H1 (cell line): ENCODE data around the gene RPL28. TPM values are rescaled to one million over a fixed set of nuclear protein-coding genes. Genes with fewer than 3 reads are reported as not detected.

Experiments
- CTCF ChIA-PET: fragments of 300-600 bp; sonication (Branson Sonifier 250); formaldehyde crosslinking; loops from one replicate; lab custom pipeline; 2021; ENCODE audit not compliant: partially characterized antibody; lab: Charles Lee
- POLR2A ChIA-PET: fragments of 300-600 bp; sonication (Branson Sonifier 250); formaldehyde crosslinking; loops from one replicate; lab custom pipeline; 2021; ENCODE audit warnings: inconsistent platforms; ENCODE audit not compliant: partially characterized antibody; lab: Charles Lee
- DNase-seq, 2 experiments: peaks; one replicate each; pipeline versions ENCODE4 v3.0.0 to v3.0.0-alpha.2; 2010 to 2022; ENCODE audit warnings: low spot score in 2 of 2, low read depth in 1 of 2, mixed read lengths in 1 of 2
- FAIRE-seq: peaks from 2 replicates; lab custom pipeline; 2011; peaks lifted over from hg19 to GRCh38; lab: Jason Lieb, UNC
- H2AFZ ChIP-seq: 2 replicates; pipeline ENCODE4 v1.8.1; 2012; ENCODE audit warnings: low read length, inconsistent platforms
- H2AK5ac ChIP-seq: 2 replicates; pipeline ENCODE4 v1.6.1; 2013; ENCODE audit warnings: low read depth, low read length
- H2BK120ac ChIP-seq: replicated peaks from 2 replicates; pipeline ENCODE3; 2013; ENCODE audit warnings: low read depth, low read length, inconsistent platforms
- H2BK12ac ChIP-seq: 2 replicates; pipeline ENCODE4 v1.6.1; 2013; ENCODE audit warnings: low read depth, low read length
- H2BK15ac ChIP-seq: 2 replicates; pipeline ENCODE4 v1.6.1; 2013; ENCODE audit warnings: low read length
- H2BK20ac ChIP-seq: 2 replicates; pipeline ENCODE4 v1.6.1; 2013; ENCODE audit warnings: low read length
- H2BK5ac ChIP-seq: 2 replicates; pipeline ENCODE4 v1.6.1; 2013; ENCODE audit warnings: low read depth, low read length
- H3K14ac ChIP-seq: 2 replicates; pipeline ENCODE4 v1.6.1; 2013; ENCODE audit warnings: inconsistent platforms; ENCODE audit not compliant: insufficient read length
- H3K18ac ChIP-seq: 2 replicates; pipeline ENCODE4 v1.6.1; 2013; ENCODE audit warnings: low read length; ENCODE audit errors: extremely low read depth
- H3K23ac ChIP-seq: 2 replicates; pipeline ENCODE4 v1.6.1; 2013; ENCODE audit warnings: inconsistent platforms; ENCODE audit not compliant: insufficient read length
- H3K23me2 ChIP-seq: 2 replicates; pipeline ENCODE4 v1.6.1; 2013; ENCODE audit warnings: low read depth, low read length
- H3K27ac ChIP-seq: 2 replicates; pipeline ENCODE4 v1.6.1; 2011; ENCODE audit warnings: low read depth, low read length, inconsistent platforms
- H3K27me3 ChIP-seq, 4 experiments: replicated peaks in 1 of 4; 1 replicate in 1 of 4; 2 replicates in 3 of 4; pipeline versions ENCODE4 v1.6.1 to v1.8.1; 2011 to 2013; ENCODE audit warnings: low read length in 3 of 4, mild to moderate bottlenecking in 3 of 4, inconsistent platforms in 2 of 4, mixed read lengths in 2 of 4, moderate library complexity in 1 of 4; ENCODE audit not compliant: control insufficient read depth in 3 of 4, insufficient read depth in 3 of 4; ENCODE audit errors: extremely low read depth in 1 of 4
- H3K36me3 ChIP-seq, 4 experiments: 2 replicates each; pipeline versions ENCODE4 v1.6.1 to v1.8.1; 2011 to 2013; ENCODE audit warnings: mild to moderate bottlenecking in 4 of 4, low read length in 3 of 4, moderate library complexity in 2 of 4, control low read depth in 1 of 4, inconsistent platforms in 1 of 4; ENCODE audit not compliant: insufficient read depth in 4 of 4, control insufficient read depth in 2 of 4
- H3K4ac ChIP-seq: replicated peaks from 2 replicates; pipeline ENCODE3; 2013; ENCODE audit warnings: low read length, low read depth, mixed read lengths, inconsistent platforms; ENCODE audit not compliant: insufficient read length
- H3K4me1 ChIP-seq, 4 experiments: replicated peaks in 1 of 4; 1 replicate in 1 of 4; 2 replicates in 3 of 4; pipeline versions ENCODE4 v1.6.1 to v1.8.1; 2011 to 2013; ENCODE audit warnings: low read length in 3 of 4, inconsistent platforms in 2 of 4, mixed read lengths in 1 of 4; ENCODE audit not compliant: insufficient read depth in 4 of 4, control insufficient read depth in 3 of 4
- H3K4me2 ChIP-seq, 2 experiments: 2 replicates each; pipeline versions ENCODE4 v1.6.1 to v1.8.1; 2011 to 2013; ENCODE audit warnings: low read depth in 2 of 2, low read length in 2 of 2, control low read depth in 1 of 2, inconsistent platforms in 1 of 2, mild to moderate bottlenecking in 1 of 2; ENCODE audit not compliant: insufficient read depth in 1 of 2
- H3K4me3 ChIP-seq, 4 experiments: fragments of 200-600, 300-600 bp in 1 of 4; sonication (generic), shearing (Covaris generic), sonication (Bioruptor Twin) in 1 of 4; 2 replicates each; pipeline versions ENCODE4 v1.5.1 to v1.8.1; 2011 to 2016; ENCODE audit warnings: low read length in 4 of 4, low read depth in 3 of 4, control low read depth in 2 of 4, inconsistent platforms in 2 of 4, mild to moderate bottlenecking in 2 of 4, mixed read lengths in 1 of 4, moderate library complexity in 1 of 4; ENCODE audit not compliant: insufficient read depth in 2 of 4; ENCODE audit errors: extremely low read depth in 1 of 4
- H3K56ac ChIP-seq: replicated peaks from 2 replicates; pipeline ENCODE3; 2013; ENCODE audit warnings: low read depth, mild to moderate bottlenecking, mixed read lengths, low read length, inconsistent platforms; ENCODE audit not compliant: insufficient read length
- H3K79me1 ChIP-seq: 2 replicates; pipeline ENCODE4 v1.6.1; 2013; ENCODE audit warnings: low read depth, low read length, control low read depth
- H3K79me2 ChIP-seq, 2 experiments: 2 replicates each; pipeline versions ENCODE4 v1.6.1 to v1.8.1; 2012 to 2013; ENCODE audit warnings: low read length in 2 of 2, mild to moderate bottlenecking in 2 of 2, inconsistent platforms in 1 of 2; ENCODE audit not compliant: insufficient read depth in 2 of 2, control insufficient read depth in 1 of 2
- H3K9ac ChIP-seq, 4 experiments: replicated peaks in 1 of 4; 1 replicate in 1 of 4; 2 replicates in 3 of 4; pipeline versions ENCODE4 v1.6.1 to v1.8.1; 2011 to 2013; ENCODE audit warnings: low read depth in 3 of 4, low read length in 3 of 4, control low read depth in 2 of 4, mild to moderate bottlenecking in 2 of 4, moderate library complexity in 2 of 4, inconsistent platforms in 1 of 4; ENCODE audit errors: extremely low read depth in 1 of 4
- H3K9me3 ChIP-seq, 2 experiments: 2 replicates each; pipeline versions ENCODE4 v1.6.1 to v1.8.1; 2012 to 2013; ENCODE audit warnings: mild to moderate bottlenecking in 2 of 2, moderate library complexity in 2 of 2, control low read depth in 1 of 2, inconsistent platforms in 1 of 2, low read depth in 1 of 2, low read length in 1 of 2, mixed read lengths in 1 of 2; ENCODE audit not compliant: insufficient read depth in 2 of 2
- H4K20me1 ChIP-seq, 2 experiments: replicated peaks in 1 of 2; 2 replicates each; pipeline versions ENCODE3 to v1.8.1; 2011 to 2013; ENCODE audit warnings: inconsistent platforms in 2 of 2, low read length in 2 of 2, mild to moderate bottlenecking in 1 of 2; ENCODE audit not compliant: insufficient read depth in 2 of 2, control insufficient read depth in 1 of 2
- H4K5ac ChIP-seq: 2 replicates; pipeline ENCODE4 v1.6.1; 2013; ENCODE audit warnings: low read length, low read depth, mixed read lengths, inconsistent platforms; ENCODE audit not compliant: insufficient read length
- H4K8ac ChIP-seq: 2 replicates; pipeline ENCODE4 v1.8.0; 2013; ENCODE audit warnings: mild to moderate bottlenecking, moderate library complexity, low read length, inconsistent platforms; ENCODE audit not compliant: insufficient read depth; ENCODE audit errors: extremely low read depth
- H4K91ac ChIP-seq: replicated peaks from 2 replicates; pipeline ENCODE3; 2013; ENCODE audit warnings: low read length, mixed read lengths, inconsistent platforms; ENCODE audit not compliant: insufficient read length
- CHD1 ChIP-seq: IDR thresholded peaks from 2 replicates; pipeline ENCODE4 v1.6.1; 2012; ENCODE audit warnings: low read depth, low read length, improper control_type of control experiment
- EGR1 ChIP-seq: IDR thresholded peaks from 2 replicates; pipeline ENCODE4 v1.6.1; 2011; ENCODE audit warnings: low read depth, low read length, borderline replicate concordance
- EP300 ChIP-seq, 2 experiments: IDR thresholded peaks; 1 replicate in 1 of 2; 2 replicates in 1 of 2; pipeline ENCODE4 v1.6.1; 2011 to 2012; ENCODE audit warnings: low read depth in 2 of 2, low read length in 2 of 2, mild to moderate bottlenecking in 2 of 2, borderline replicate concordance in 1 of 2, inconsistent platforms in 1 of 2, moderate library complexity in 1 of 2
- HDAC2 ChIP-seq, 2 experiments: fragments of 300-600 bp in 1 of 2; sonication (generic) in 1 of 2; IDR thresholded peaks; 2 replicates each; pipeline ENCODE4 v1.6.1; 2011 to 2012; ENCODE audit warnings: low read depth in 2 of 2, low read length in 2 of 2, mild to moderate bottlenecking in 2 of 2, moderate library complexity in 2 of 2, borderline replicate concordance in 1 of 2, inconsistent platforms in 1 of 2
- KDM1A ChIP-seq: fragments of 200-600, 300-600 bp; sonication (generic); IDR thresholded peaks from 2 replicates; pipeline ENCODE4 v1.7.1; 2016; ENCODE audit warnings: mild to moderate bottlenecking, low read length, borderline replicate concordance
- RXRA ChIP-seq: IDR thresholded peaks from 2 replicates; pipeline ENCODE4 v1.6.1; 2011; ENCODE audit warnings: low read depth, mild to moderate bottlenecking, low read length, moderate library complexity; ENCODE audit not compliant: insufficient read depth
- SAP30 ChIP-seq: fragments of 300-600 bp; sonication (generic); IDR thresholded peaks from 2 replicates; pipeline ENCODE4 v1.7.1; 2012; ENCODE audit warnings: low read length, moderate library complexity, mild to moderate bottlenecking, inconsistent platforms; ENCODE audit not compliant: insufficient read depth, insufficient replicate concordance
- WGBS, 2 experiments: shearing (Covaris generic) in 1 of 2; methylation state at CpG; one replicate each; pipeline versions ENCODE4 v1.1.6 to v1.1.7; 2013 to 2015; ENCODE audit warnings: low lambda C conversion rate in 2 of 2, mixed read lengths in 2 of 2, inconsistent platforms in 1 of 2, low coverage in 1 of 2, missing lambda C conversion rate in 1 of 2; ENCODE audit not compliant: insufficient replicate concordance in 2 of 2, insufficient coverage in 1 of 2, insufficient read length in 1 of 2; ENCODE audit errors: extremely low coverage in 1 of 2, missing lambda C conversion rate in 1 of 2; 5-methylcytosine and 5-hydroxymethylcytosine counted together
- polyA plus RNA-seq, 7 experiments: library from polyadenylated mRNA; depleted of rRNA in 3 of 7; stranded (reverse) in 5 of 7; unstranded in 2 of 7; fragments of >200 nt in 5 of 7; fragments of 200-250 nt in 2 of 7; gene quantifications; 1 replicate in 5 of 7; 2 replicates in 1 of 7; 4 replicates in 1 of 7; pipeline versions ENCODE4 v1.2.1 to v1.2.3, GENCODE V29; 2011 to 2013; ENCODE audit warnings: missing spikeins in 2 of 7, mixed read lengths in 2 of 7
- total RNA-seq: library from RNA; stranded (reverse); fragmentation: NEBNext Ultra II Directional; extraction: Animal tissue kit (Norgen Biotek cat#: 25700); gene quantifications from 2 replicates; pipeline ENCODE4 v1.2.1, GENCODE V29; 2021
- TF ChIP-seq, protein P1 (sequence below): IDR thresholded peaks from 2 replicates; pipeline ENCODE4 v1.6.1; 2012; ENCODE audit warnings: low read length, inconsistent platforms
- TF ChIP-seq, protein P2 (sequence below): IDR thresholded peaks from 2 replicates; pipeline ENCODE4 v1.6.1; 2012; ENCODE audit warnings: inconsistent platforms

The RPL28 gene
- total and polyA plus RNA-seq, 2 of the 8 experiments (the other 6 are each of a cell fraction or from before 2014, with no cell fraction given), result 2,123 to 8,402 TPM

DNA sequence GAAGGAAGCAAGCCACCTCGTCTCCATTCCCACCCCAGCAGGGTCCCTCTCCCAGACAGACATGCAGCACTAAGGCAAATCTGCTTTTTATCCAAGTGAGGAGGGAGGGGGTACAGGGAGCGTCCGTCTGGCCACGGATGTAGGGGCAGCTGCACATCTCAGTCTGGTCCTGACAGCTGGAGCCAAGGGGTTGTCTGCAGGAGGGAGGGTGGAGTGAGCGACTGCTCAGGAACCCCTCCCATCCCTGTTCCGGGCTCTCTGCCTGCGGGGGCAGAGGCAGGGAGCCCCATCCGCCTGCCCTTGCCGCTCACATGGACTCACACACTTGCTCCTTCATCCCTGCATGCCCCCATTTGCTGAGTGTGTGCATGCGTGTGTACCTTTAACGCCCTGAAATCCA lies 6.6 kb upstream of the RPL28 start:
- Histone ChIP-seq H3K56ac (no peak overlapping the region), H3K27me3 (peaks cover 0 to 18% (median 15%) of the 10 kb centered on the region in 4 experiments; a peak in 4 of 7 replicates), H2BK120ac (no peak overlapping the region), H3K36me3 (no peaks in the 10 kb centered on the region), H3K9me3 (no peaks in the 10 kb centered on the region), H2BK5ac (no peak overlapping the region), H3K14ac (no peak overlapping the region), H3K23me2 (peaks cover 26% of the 10 kb centered on the region), H3K79me2 (no peaks in the 10 kb centered on the region), H3K4me1 (peaks cover 5 to 42% (median 27%) of the 10 kb centered on the region in 4 experiments), H3K4me2 (no peak overlapping the region; a peak in 1 of 4 replicates), H3K23ac (no peak overlapping the region), H2AK5ac (no peak overlapping the region), H3K79me1 (peaks cover 5% of the 10 kb centered on the region; the same call in 1 of the 2 replicates), H4K91ac (peak overlapping the region; percentile 65), H4K20me1 (peaks cover 0 to 12% of the 10 kb centered on the region in 2 experiments), H2BK20ac (no peak overlapping the region), H3K9ac (no peak overlapping the region), H3K27ac (no peak overlapping the region), H4K5ac (no peak overlapping the region), H2AFZ (no peak overlapping the region), H3K4me3 (no peak overlapping the region), H3K4ac (peak overlapping the region; percentile 53), H4K8ac (no peak overlapping the region), H3K18ac (no peak overlapping the region), H2BK12ac (0 out of 2 replicates have a peak overlapping the region, but pooled peaks have one; percentile 19), H2BK15ac (peak overlapping the region; percentile 96)
- POLR2A ChIA-PET, result interaction anchor here (0.6 to 5.6 kb wide), 9 partner anchors 10 to 45 kb away, joined by 3 to 57 read pairs (median 4); partner anchors contain the start of genes KMT5C and UBE2S
- 66% methylated on average over 11 of the region's 11 CpGs; no CpG with 5 or more reads in 1 of the 2 experiments for WGBS, 2 experiments
- FAIRE-seq, result no peak
- DNase-seq, result no peak
- CTCF ChIA-PET, result interaction anchor here (1.1 to 1.6 kb wide), 3 partner anchors 10 to 78 kb away, joined by 3 read pairs; no protein-coding TSS in a partner anchor
- no peak for TF ChIP-seq SAP30
- TF ChIP-seq CHD1, result no peak
- no peak for TF ChIP-seq EGR1
- no peak for TF ChIP-seq RXRA
- no peak for TF ChIP-seq EP300 (IDR thresholded peaks at IDR 0.05; ENCODE audit: borderline replicate concordance in 1 of 2, low read depth in 2 of 2, low read length in 2 of 2)
- TF ChIP-seq, protein P1, sequence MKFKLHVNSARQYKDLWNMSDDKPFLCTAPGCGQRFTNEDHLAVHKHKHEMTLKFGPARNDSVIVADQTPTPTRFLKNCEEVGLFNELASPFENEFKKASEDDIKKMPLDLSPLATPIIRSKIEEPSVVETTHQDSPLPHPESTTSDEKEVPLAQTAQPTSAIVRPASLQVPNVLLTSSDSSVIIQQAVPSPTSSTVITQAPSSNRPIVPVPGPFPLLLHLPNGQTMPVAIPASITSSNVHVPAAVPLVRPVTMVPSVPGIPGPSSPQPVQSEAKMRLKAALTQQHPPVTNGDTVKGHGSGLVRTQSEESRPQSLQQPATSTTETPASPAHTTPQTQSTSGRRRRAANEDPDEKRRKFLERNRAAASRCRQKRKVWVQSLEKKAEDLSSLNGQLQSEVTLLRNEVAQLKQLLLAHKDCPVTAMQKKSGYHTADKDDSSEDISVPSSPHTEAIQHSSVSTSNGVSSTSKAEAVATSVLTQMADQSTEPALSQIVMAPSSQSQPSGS, result no peak
- TF ChIP-seq HDAC2 (IDR thresholded peaks at IDR 0.05; ENCODE audit: borderline replicate concordance in 1 of 2, low read depth in 2 of 2, low read length in 2 of 2), result no peak
- TF ChIP-seq, protein P2, sequence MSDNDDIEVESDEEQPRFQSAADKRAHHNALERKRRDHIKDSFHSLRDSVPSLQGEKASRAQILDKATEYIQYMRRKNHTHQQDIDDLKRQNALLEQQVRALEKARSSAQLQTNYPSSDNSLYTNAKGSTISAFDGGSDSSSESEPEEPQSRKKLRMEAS, result no peak
- no peak for TF ChIP-seq KDM1A
